Testis (tissue), 3 donors: Measurements from ENCODE around the gene PTPRG. TPM values are rescaled to one million over a fixed set of nuclear protein-coding genes. Genes with fewer than 3 reads are reported as not detected.

Experiments
- DNase-seq: peaks from one replicate; pipeline ENCODE4 v3.0.0-alpha.2; 2019
- H3K27ac ChIP-seq, 2 donors: fragments of 200-600 bp; sonication (generic); one replicate each; pipeline ENCODE4 v1.5.1; 2019
- H3K27me3 ChIP-seq: fragments of 200-600 bp; sonication (generic); one replicate; pipeline ENCODE4 v1.5.1; 2019
- H3K36me3 ChIP-seq: fragments of 200-600 bp; sonication (generic); one replicate; pipeline ENCODE4 v1.5.1; 2017; ENCODE audit warnings: low read depth; ENCODE audit errors: missing control alignments
- H3K4me1 ChIP-seq: fragments of 200-600 bp; sonication (generic); one replicate; pipeline ENCODE4 v1.5.1; 2019
- H3K4me3 ChIP-seq, 2 donors: fragments of 200-600 bp; sonication (generic); one replicate each; pipeline ENCODE4 v1.5.1; 2017 to 2019
- H3K9me3 ChIP-seq: fragments of 200-600 bp; sonication (generic); one replicate; pipeline ENCODE4 v1.5.1; 2017
- CTCF ChIP-seq, 3 experiments: fragments of 450-650 bp in 2 of 3; fragments of 200-600 bp in 1 of 3; sonication (generic) in 1 of 3; IDR thresholded peaks; one replicate each; pipeline ENCODE4 v1.5.1; 2016 to 2019; ENCODE audit warnings: antibody characterized with exemption in 3 of 3, mild to moderate bottlenecking in 2 of 3, moderate library complexity in 1 of 3
- POLR2A ChIP-seq: fragments of 450-650 bp; IDR thresholded peaks from one replicate; pipeline ENCODE4 v1.6.1; 2017; ENCODE audit warnings: antibody characterized with exemption, mild to moderate bottlenecking, moderate library complexity
- WGBS, 2 donors: methylation state at CpG; one replicate each; pipeline ENCODE4 v1.1.5; 2018; 5-methylcytosine and 5-hydroxymethylcytosine counted together
- intact Hi-C: fragments of 100-400 bp; cut with DNase I; formaldehyde crosslinking; loops from one replicate; pipeline ENCODE4 v1.15.1; 2023; ENCODE audit warnings: low total_unique reads
- polyA plus RNA-seq: library from polyadenylated mRNA; stranded (reverse); fragments of 350-450 nt; fragmentation: Illumina TruSeq; extraction: RNeasy Lipid Tissue Mini Kit (QIAGEN cat#74804); gene quantifications from one replicate; pipeline ENCODE4 v1.2.3, GENCODE V29; 2014; ENCODE audit warnings: low read depth, low replicate concordance; ENCODE audit not compliant: insufficient read depth
- total RNA-seq, 2 donors: library from RNA; depleted of rRNA; stranded (reverse); fragments of >200 nt; gene quantifications; one replicate each; pipeline ENCODE4 v1.2.3, GENCODE V29; 2016

PTPRG gene
- total and polyA plus RNA-seq, 3 donors from 2014 or later = 26.3 to 107 (median 75.4) TPM

GRCh38 chr3:61864886-61865285, 303.5 kb downstream of the PTPRG start:
- Histone ChIP-seq H3K27ac (no peak overlapping the region), H3K9me3 (no peaks in the 10 kb centered on the region), H3K36me3 (no peaks in the 10 kb centered on the region), H3K27me3 (no peaks in the 10 kb centered on the region), H3K4me1 (peaks cover 5% of the 10 kb centered on the region), H3K4me3 (no peak overlapping the region)
- intact Hi-C loops = loop anchor here (5.0 kb wide), 1 partner anchor 322 kb away; no protein-coding TSS in a partner anchor
- DNase-seq = no peak
- WGBS, 2 donors = 94% methylated on average over 1 of the region's 1 CpG
- TF ChIP-seq POLR2A = no peak
- TF ChIP-seq CTCF (IDR thresholded peaks at IDR 0.05) = no peak

GRCh38 chr3:61865466-61866152, 304.2 kb downstream of the PTPRG start:
- TF ChIP-seq POLR2A = no peak
- no peak for TF ChIP-seq CTCF (IDR thresholded peaks at IDR 0.05)
- peaks cover 5% of the 10 kb centered on the region for H3K4me1 ChIP-seq
- no peak overlapping the region for H3K27ac ChIP-seq
- no peaks in the 10 kb centered on the region for H3K9me3 ChIP-seq
- no peak overlapping the region for H3K4me3 ChIP-seq
- intact Hi-C loops = no loop called here
- WGBS, 2 donors = 79 to 89% methylated on average over 6 of the region's 6 CpGs
- H3K27me3 ChIP-seq = no peaks in the 10 kb centered on the region
- H3K36me3 ChIP-seq = no peaks in the 10 kb centered on the region
- DNase-seq = no peak

GRCh38 chr3:61866153-61866542, 304.8 kb downstream of the PTPRG start:
- WGBS, 2 donors = 75 to 92% methylated on average over 2 of the region's 2 CpGs
- intact Hi-C loops = no loop called here
- Histone ChIP-seq H3K4me3 (no peak overlapping the region), H3K27ac (no peak overlapping the region), H3K9me3 (no peaks in the 10 kb centered on the region), H3K36me3 (no peaks in the 10 kb centered on the region), H3K27me3 (no peaks in the 10 kb centered on the region), H3K4me1 (peaks cover 5% of the 10 kb centered on the region)
- no peak for DNase-seq
- TF ChIP-seq POLR2A (no peak), CTCF (IDR thresholded peaks at IDR 0.05) (no peak)

GRCh38 chr3:61866961-61867461, 305.6 kb downstream of the PTPRG start:
- DNase-seq = no peak
- Histone ChIP-seq H3K4me1 (peaks cover 5% of the 10 kb centered on the region), H3K27ac (no peak overlapping the region), H3K36me3 (no peaks in the 10 kb centered on the region), H3K4me3 (no peak overlapping the region), H3K27me3 (no peaks in the 10 kb centered on the region), H3K9me3 (no peaks in the 10 kb centered on the region)
- intact Hi-C loops = no loop called here
- WGBS, 2 donors = 92 to 97% methylated on average over 7 of the region's 7 CpGs
- TF ChIP-seq POLR2A = no peak
- TF ChIP-seq CTCF (IDR thresholded peaks at IDR 0.05) = no peak

- no peak for DNase-seq
- no peak for TF ChIP-seq POLR2A
- no peak for TF ChIP-seq CTCF (IDR thresholded peaks at IDR 0.05)
- 91 to 94% methylated on average over 1 of the region's 1 CpG for WGBS, 2 donors
- no peaks in the 10 kb centered on the region for H3K36me3 ChIP-seq
- H3K4me1 ChIP-seq = peaks cover 3% of the 10 kb centered on the region
- H3K9me3 ChIP-seq = no peaks in the 10 kb centered on the region
- intact Hi-C loops = no loop called here
- no peak overlapping the region for H3K27ac ChIP-seq
- no peak overlapping the region for H3K4me3 ChIP-seq
- H3K27me3 ChIP-seq = no peaks in the 10 kb centered on the region
Measured at GRCh38 chr3:61868499-61868898, 307.1 kb downstream of the PTPRG start.
